ENCODE measurements around the gene DDAH1.

DNA sequence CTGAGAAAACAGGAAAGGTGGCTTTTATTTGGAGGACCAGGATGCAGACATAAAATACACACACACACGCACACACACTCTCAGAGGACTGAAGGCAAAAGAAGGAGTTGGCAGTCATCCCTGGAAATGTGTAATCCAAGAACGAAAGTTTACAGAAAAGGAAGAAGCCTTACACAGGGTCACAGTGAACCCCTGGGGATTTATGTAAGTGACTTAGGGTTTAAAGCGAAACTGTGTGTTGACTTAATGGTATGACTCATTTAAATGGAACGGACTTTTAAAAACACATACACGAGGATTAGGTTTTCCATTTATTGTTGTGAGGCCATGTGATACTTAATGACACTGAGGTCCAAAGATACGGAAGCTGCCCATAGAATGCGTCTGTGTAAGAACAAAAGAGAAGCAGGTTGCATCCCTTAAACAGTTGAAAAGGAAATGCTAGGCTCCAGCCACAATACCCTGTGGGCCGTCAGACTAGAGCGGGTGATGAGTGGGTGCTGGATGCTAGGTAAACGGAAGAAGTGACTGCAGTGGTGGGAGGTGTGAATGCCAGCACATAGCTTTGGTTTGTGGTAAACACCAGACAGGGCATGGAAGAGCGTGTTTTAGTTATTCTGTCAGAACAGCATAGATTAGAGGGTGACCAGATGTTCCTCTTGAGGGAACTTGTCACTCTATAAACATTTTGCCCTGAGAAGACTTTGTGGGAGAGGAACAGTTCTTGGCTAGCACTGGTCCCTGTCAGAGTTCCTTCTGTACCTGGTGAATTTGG is 166.9 kb downstream of the DDAH1 start:
- TF ChIP-seq, protein P1, sequence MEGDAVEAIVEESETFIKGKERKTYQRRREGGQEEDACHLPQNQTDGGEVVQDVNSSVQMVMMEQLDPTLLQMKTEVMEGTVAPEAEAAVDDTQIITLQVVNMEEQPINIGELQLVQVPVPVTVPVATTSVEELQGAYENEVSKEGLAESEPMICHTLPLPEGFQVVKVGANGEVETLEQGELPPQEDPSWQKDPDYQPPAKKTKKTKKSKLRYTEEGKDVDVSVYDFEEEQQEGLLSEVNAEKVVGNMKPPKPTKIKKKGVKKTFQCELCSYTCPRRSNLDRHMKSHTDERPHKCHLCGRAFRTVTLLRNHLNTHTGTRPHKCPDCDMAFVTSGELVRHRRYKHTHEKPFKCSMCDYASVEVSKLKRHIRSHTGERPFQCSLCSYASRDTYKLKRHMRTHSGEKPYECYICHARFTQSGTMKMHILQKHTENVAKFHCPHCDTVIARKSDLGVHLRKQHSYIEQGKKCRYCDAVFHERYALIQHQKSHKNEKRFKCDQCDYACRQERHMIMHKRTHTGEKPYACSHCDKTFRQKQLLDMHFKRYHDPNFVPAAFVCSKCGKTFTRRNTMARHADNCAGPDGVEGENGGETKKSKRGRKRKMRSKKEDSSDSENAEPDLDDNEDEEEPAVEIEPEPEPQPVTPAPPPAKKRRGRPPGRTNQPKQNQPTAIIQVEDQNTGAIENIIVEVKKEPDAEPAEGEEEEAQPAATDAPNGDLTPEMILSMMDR (IDR thresholded peaks at IDR 0.05), result no peak
- TF ChIP-seq POLR2A (IDR thresholded peaks at IDR 0.05), result no peak

All from ovary (tissue), 3 donors.